UCSD-AML1 (cell line): ENCODE data around the gene LGI4.

Source experiments
- DNase-seq: peaks from one replicate; lab custom pipeline; 2025; ENCODE audit not compliant: unreplicated experiment; lab: John Stamatoyannopoulos, UW

The LGI4 gene

DNA sequence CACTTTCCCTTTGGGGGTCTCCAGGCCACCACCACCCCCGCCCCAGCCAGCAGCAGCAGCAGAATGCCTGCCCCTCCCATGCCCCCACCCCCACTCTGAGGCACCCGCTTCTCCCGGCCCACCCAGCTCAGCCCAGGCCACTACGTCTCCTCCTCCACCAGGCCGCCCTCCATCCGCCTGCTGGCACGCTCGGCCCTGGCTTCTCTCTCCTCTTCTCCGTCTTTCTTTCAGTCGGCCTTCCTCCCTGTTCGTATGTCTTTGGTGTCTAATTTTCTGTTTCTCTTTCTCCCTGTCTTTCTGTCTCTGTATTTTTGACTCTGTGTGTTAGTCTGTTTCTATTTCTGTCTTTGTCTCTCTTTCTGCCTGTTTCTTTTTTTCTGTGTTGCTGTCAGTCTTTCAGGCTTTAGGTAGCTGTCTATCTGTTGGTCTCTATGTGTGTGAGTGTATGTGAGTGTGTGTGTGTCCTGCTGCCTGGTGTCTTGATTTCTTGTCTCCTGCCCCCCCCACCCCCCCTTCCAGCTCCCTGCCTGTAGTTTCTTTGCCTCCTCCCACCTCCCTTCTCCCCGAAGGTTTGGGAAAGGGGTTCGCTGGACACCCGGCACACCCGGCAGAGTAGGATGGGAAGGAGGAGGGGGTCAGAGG, at the start of gene LGI4:
TSS of gene LGI4 (minus strand) at position 459 of the 642 bp plus-strand sequence. CDS start at position 80, 379 bp downstream.
- no peak for DNase-seq

DNA sequence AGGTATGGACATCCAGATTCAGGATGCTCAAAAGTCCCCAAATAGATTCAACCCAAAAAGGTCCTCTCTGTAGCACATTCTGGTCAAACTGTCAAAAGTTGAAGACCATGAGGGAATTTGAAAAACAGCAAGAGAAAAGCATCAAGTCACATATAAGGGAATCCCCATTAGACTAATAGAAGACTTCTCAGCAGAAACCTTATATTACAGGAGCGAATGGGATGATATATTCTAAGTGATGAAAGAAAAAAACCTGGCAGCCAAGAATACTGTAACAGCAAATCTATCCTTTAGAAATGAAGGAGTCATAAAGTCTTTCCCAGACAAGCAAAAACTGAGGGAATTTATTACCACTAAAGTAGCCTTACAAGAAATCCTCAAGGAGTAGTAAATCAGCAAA, 49.4 kb upstream of the LGI4 start:
- DNase-seq, result no peak

DNA sequence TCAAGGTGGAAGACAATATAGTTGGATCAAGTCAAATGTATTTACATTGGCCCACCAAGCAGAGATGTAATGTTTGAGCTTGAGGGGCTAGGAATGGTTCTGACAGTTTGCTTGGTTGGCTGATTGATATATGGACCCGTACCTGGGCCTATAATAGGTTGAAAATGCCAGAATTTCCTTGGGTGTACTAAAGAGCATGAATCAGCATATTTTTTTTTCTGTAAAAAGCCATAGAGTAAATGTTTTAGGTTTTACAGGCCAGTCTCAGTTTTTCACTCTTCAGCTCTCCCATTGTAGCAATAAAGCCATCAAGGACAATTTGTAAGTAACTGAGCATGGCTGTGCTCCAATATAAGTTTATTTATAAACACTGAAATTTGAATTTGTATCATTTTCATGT, 46.5 kb upstream of the LGI4 start:
- no peak for DNase-seq

DNA sequence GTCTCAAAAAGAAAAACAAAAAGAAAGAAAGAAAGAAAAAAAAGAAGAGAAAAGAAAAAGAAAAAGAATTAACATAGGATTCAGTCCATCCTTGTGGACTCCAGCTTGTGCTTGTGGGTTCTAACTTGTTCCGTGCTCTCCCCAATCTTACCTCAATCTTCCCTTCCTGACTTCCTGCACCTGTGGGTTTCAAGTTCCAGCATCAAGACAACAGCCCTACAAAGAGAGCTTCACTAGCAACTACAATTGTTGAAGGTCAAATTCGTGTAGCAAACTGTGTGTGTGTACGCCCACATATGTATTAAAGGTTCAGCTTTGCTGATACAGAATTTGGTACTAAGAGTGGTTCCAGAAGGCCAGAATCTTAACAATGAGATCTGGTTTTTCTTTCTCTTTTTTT, 45.0 kb upstream of the LGI4 start:
- DNase-seq, result no peak

DNA sequence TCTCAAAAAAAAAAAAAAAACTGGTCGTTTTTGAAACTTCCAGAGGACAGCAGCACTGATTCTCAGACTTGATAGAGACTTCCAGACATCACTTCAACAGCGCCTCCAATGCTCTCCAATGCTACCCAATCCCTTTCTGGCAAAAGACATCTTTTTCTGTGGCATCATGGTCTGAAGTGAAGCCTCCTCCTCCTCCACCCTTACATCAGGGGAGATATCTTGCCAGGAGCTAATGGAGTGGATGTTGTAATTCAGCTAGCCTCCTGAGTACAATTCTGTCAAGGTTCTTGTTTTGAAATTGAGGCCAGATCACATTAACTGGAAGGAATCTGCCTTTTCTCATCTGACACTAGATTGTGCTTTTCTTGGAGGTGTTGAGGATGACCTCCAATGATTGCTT, 43.8 kb upstream of the LGI4 start:
- no peak for DNase-seq

DNA sequence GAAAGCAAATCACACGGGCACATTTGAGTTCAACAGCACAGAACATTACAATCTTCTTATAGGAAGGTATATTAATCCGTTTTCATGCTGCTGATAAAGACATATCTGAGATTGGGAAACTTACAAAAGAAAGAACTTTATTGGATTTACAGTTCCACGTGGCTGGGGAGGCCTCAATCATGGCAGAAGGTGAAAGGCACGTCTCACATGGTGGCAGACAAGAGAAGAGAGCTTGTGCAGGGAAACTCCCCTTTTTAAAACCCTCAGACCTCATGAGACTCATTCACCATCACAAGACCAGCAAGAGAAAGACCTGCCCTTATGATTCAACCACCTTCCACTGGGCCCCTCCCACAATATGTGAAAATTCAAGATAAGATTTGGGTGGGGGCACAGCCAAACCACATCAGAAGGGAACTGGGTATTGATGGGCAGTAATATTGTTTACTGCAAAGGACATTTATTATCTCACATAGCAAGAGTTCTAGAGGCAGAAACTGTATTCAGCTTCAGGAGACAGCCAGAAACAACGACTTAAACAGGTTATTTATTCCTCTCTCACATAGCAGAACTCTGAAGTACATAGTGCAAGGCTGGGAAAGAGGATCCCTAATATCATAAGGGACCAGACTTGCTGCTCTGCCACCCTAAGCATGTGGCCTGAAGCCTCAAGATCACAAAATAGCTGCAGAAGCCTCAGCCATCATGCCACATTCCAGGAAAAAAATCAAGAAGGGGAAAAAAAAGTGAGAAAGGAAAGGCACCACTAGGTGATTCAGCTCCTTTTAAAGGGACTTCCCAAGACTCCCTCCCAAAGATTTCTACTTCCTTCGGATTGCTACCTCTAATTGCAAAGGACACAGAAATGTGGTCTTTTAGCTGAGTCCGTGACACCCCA, 42.8 kb upstream of the LGI4 start:
- no peak for DNase-seq

DNA sequence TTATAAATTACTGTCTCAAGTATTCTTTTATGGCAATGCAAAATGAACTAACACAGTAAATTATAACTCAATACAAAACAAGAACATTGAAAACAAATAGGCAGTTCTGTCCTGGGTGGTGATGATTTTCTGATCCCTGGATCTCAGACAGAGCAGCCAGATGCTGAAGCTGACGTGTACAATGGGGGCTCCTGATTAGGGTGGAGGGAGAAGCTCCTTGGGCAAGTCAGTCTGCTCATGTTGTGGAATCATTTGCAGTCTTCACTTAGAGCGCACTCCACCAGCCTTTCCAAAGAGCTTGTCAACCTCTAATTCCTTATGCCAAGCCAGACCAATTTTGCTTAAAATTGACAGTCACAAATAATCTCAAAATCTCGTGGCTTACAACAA, 41.3 kb upstream of the LGI4 start:
- no peak for DNase-seq

DNA sequence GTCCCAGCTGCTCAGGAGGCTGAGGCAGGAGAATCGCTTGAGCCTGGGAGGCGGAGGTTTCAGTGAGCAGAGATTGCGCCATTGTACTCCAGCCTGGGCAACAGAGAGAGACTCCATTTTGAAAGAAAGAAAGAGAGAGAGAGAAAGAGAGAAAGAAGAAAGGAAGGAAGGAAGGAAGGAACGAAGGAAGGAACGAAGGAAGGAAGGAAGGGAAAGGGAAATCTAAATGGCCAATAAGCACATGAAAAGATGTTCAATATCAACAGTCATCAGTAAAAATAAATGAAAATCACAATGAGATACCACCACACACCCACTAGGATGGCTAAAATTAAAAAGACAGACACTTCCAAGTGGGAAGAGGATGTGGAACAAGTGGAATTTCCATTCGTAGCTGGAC, 39.4 kb upstream of the LGI4 start:
- DNase-seq, result no peak

DNA sequence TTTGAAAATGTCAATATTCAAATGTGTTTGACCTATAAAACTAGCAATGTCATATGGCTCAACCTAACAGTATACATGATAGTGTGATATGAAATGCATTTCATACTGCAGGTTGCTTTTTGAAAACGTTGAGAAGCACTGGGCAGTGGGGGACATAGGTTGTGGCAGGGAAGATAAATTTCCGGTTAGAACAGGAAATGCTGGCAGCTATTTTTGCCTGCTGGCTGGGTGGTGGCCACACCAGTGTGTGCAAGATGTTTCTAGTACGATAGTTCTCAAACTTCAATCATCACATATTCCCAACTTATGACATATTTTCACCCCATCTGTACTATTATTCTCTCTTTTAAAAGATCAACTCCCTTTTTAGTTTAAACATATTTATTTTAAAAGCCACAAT, 36.9 kb upstream of the LGI4 start:
- DNase-seq, result no peak

DNA sequence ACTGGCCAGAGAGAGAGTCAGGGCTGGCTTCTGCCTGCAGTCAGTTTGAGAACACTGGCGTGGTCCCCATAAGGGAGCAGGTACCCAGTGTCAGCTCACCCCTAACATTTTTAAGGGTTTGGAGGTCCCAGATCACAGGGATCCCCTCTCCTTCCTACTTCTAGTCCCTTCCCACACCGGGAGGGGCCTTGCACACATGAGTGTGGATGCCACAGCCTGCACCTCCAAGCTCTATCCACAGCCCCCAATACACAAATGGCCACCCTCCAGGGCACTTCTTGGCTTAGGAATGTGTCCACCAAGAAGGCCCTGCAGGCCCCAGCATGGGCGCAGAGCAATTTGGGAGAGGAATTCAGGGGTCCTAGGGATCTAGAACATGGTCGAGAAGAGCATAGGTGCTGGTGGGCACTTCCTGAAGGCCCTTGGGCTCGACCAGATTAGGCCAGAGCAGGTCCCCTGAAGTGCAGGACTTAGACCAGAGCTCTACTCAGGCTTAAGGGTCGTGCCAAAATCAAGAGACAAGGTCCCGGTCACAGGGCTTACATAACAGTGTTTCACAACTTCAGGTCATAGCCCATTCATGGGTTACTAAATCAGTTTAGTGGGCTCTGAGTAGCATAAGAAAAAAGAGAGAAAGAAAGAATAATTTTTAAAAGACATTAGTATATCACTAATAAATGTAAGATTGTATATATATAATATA, 35.7 kb upstream of the LGI4 start:
- DNase-seq, result no peak

DNA sequence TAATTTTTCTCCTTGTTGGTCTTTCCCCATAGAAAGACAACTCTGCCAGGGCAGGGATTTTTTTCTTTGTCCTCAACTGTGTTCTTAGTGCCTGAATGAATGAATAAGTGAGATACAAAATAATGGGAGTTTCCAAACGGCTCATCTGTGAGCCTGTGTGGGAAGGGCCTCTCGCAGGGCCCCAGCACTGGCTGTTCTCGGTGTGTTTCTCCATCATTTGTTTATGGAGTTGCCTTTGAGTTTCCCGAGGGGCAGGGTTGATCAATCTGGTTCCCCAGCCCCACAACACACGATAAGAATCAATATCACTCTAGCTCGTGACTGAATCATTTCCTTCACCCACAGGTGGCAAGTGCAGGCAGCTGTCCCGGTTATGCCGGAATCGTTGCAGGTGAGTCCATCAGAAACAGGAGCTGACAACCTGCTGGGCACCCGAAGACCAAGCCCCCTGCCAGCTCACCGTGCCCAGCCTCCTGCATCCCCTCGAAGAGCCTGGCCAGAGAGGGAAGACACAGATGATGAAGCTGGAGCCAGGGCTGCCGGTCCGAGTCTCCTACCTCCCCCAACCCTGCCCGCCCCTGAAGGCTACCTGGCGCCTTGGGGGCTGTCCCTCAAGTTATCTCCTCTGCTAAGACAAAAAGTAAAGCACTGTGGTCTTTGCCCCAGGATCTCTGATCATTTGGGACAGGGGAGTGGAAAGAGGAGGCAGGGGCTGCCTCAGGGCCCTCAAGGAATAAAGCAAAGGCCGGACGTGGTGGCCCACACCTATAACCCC, 34.5 kb upstream of the LGI4 start:
- no peak for DNase-seq

DNA sequence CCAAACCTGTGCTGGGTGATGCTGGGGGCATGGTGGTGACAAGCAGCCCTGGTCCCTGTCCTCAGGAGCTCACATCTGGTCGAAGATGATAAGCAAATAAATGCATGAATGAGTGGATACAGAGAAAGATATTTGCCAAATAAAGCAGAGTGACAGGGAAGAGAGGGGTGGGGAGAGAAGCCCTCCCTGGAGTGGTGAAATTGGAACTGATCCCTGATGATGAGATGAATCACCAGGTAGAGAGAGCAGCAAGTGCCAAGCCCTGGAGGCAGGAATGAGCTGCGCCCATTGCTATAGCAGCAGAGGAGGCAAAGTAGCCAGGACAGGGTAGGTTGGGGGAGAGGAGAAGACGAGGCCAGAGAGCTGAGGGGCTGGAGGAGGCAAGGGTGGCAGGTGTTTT, 33.3 kb upstream of the LGI4 start:
- no peak for DNase-seq

DNA sequence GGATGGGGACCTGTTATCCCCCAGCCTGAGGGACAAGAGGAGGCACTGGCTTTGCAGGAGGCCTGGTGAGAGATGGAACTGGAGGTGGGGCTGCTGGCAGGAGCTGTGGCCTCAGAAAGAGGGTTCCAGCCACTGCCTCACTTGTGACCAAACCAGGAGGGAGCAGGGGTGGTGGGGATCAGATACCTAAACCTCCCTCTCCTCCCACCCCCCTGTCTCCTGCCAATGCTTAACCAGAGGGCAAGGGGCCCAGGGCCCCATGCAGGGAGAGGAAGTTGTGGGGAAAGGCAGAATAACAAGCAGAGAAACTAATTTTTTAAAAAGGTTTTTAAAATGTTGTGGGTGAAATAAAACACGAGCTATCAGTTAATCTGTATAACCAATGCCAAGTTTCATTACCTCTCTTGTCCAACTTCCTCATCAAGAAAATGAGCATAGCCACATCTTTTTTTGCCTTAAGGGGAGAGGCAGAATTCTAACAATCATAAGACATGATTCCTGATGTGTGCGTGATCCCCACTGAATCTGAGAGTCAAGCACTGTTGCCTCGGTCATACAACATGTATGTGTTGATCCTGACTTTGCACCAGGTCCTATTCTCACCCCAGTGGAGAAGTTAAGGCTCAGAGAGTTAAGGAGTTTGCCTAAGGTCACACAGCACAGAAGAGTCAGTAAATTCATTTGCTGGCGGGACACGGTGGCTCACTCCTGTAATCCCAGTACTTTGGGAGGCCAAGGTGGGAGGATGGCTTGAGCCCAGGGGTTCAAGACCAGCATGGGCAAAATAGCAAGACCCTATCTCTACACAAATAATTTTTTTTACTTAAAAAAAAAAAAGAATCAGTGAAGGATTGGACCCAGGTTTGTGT, 32.6 kb upstream of the LGI4 start:
- DNase-seq, result no peak

DNA sequence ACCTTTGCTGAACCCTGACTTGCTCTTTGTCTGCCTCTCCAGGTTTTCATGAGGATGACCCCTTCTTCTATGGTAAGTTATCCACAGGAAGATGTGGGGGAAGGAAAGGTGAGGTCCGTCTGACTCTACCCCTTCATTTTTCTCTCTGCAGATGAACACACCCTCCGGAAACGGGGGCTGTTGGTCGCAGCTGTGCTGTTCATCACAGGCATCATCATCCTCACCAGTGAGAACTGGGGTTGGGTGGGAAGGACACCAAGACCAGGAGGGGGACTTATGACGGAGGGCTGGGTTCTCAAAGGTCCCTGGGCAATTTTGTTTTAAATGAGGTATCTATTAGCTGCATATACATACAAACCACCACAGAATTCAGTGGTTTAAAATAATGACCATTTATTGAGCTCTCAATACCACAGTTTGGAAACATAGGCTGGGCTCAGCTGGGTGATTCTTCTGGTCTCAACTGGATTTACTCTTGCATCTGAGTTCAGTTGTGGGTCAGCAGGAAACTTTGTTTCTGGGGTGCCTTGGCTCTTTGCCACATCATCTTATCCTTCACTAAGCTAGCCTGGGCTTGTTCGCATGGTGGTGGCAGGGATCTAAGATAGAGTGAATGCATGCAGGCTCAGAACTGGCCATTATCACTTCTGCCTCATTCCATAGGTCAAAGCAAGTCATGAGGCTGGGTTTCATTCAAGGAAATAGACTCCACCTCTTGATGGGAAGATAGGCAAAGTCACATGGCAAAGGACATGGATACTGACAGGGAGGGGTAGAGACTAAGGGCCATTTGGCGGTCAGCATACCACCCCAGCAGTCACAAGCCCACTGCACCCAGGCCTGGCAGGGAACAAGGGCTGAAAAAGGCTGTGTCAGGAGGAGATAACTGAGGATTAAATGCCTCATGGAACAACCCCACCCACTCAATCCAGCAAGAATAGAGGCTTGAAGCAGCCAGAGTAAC, 31.5 kb upstream of the LGI4 start:
- no peak for DNase-seq

DNA sequence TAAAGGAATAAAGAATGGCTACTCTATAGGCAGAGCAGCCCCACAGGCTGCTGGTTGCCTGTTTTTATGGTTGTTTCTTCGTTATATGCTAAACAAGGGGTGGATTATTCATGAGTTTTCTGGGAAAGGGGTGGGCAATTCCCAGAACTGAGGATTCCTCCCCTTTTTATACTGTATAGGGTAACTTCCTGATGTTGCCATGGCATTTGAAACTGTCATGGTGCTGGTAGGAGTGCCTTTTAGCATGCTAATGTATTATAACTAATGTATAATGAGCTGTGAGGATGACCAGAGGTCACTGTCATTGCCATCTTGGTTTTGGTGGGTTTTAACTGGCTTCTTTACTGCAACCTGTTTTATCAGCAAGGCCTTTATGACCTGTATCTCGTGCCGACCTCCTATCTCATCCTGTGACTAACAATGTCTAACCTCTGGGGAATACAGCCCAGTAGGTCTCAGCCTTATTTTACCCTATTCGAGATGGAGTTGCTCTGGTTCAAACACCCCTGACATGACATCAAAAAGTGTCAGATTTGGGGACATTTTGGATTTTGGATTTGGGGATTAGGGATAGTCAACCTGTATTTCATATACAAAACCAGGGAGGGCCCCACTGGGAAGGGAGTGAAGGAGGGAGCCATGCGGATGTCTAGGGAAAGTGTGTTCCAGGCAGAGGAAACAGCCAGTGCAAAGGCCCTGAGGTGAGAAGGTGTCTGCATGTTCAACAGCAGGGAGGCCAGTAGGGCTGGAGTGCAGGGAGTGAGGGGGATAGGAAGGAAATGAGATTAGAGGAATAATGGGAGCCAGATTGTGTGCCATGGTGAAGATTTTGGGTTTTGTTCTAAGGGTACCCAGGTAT, 30.6 kb upstream of the LGI4 start:
- no peak for DNase-seq

DNA sequence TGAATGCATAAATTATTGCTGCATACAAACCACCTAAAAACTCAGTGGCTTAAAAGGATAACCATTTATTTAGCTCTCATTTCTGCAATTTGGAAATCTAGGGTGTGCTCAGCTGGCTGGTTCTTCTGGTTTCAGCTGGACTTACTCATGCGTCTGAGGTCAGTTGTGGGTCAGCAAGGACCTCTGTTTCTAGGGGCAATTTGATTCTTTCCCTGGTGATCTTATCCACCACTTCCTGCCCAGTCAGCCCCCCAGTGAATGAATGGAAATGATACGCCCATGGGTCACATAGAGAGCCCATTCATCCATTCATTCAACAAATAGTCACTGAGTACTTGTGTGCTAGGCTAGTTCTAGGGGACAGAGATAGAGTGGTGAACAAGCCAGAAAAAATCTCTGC, 29.6 kb upstream of the LGI4 start:
- no peak for DNase-seq

DNA sequence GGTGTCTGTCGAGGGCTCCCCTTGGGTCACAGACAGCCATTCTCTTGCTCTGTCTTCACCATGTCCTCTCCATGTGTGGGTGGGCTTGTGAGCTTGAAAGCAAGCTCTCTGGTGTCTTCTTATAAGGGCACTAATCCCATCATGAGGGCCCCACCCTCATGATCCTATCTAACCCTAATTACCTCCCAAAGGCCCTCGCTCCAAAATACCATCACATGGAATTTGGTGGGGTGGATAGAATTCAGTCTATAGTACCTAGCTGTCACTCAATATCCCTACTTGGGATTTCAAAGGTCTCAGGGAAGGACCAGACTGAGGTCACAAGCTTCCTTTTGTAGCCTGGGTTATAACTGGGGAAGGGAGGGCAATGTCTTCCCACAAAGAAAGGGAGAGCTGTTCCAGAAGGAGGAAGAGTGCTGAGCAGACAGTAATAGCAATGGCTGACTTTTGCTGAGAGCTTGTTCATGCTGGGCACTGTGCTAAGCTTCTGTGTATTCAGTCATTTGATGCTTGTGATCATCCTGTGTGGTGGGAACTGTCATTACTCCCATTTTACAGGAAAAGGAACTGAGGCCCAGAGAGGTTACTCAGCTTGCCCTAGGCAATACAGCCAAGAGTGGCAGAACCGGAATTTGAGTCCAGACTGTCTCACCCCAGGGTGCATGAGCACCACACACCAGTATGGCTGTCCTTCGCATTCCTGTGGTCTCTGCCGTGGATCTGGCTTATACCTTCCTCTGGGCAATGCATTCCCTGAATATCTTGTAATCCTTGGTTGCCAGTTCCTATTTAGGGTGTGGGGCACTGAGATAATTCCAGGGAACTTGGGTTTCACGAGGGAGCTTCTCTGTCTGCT, 27.8 kb upstream of the LGI4 start:
- no peak for DNase-seq

DNA sequence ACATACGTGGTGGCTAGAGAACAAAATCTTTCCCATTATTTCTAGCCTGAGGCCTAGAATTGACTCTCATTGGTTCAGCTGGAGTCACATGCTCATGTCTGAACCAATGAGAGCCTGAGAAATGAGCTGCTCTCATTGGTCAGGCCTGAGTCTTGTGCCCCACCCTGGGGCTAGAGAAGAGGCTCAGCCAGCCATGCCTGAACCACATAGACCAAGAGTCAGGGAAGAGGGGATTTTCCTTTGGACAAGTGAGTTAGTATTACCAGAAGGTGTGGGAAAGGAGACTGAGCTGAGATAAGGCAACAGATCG, 26.5 kb upstream of the LGI4 start:
- no peak for DNase-seq
